ENCODE measurements around the gene ZNF511. TPM values are rescaled to one million over a fixed set of nuclear protein-coding genes. Genes with fewer than 3 reads are reported as not detected.

The ZNF511 gene
- total and polyA plus RNA-seq, 2 experiments from 2014 or later: 53.7 to 150 TPM

GRCh38 chr10:133289761-133290160 lies 19.0 kb upstream of the ZNF511 start:
- no peaks in the 10 kb centered on the region for H3K4me1 ChIP-seq (ENCODE audit: low read depth)
- no peak for TF ChIP-seq CTCF (IDR thresholded peaks at IDR 0.05; ENCODE audit: low read depth, low read length)
- no peak for DNase-seq (ENCODE audit: low read depth in 1 of 2, low spot score in 1 of 2)
- no peaks in the 10 kb centered on the region for H3K27me3 ChIP-seq
- H3K36me3 ChIP-seq: peaks cover 32% of the 10 kb centered on the region
- no peak overlapping the region for H3K27ac ChIP-seq
- H3K4me3 ChIP-seq: no peak overlapping the region
- H3K9me3 ChIP-seq (ENCODE audit: low read depth): no peaks in the 10 kb centered on the region

- no peak for TF ChIP-seq CTCF (IDR thresholded peaks at IDR 0.05; ENCODE audit: low read depth, low read length)
Observed at GRCh38 chr10:133292919-133293809, 15.6 kb upstream of the ZNF511 start.

GRCh38 chr10:133293810-133294119 lies 14.9 kb upstream of the ZNF511 start:
- Histone ChIP-seq H3K27ac (no peak overlapping the region), H3K4me3 (no peak overlapping the region), H3K9me3 (ENCODE audit: low read depth) (no peaks in the 10 kb centered on the region), H3K36me3 (peaks cover 49% of the 10 kb centered on the region), H3K27me3 (no peaks in the 10 kb centered on the region), H3K4me1 (ENCODE audit: low read depth) (no peaks in the 10 kb centered on the region)
- DNase-seq (ENCODE audit: low read depth in 1 of 2, low spot score in 1 of 2): no peak
- no peak for TF ChIP-seq CTCF (IDR thresholded peaks at IDR 0.05; ENCODE audit: low read depth, low read length)

More at GRCh38 chr10:133292919-133293809, 15.6 kb upstream of the ZNF511 start:
- H3K4me3 ChIP-seq: no peak overlapping the region
- peak in 1 of 2 donors; percentile 48 for DNase-seq (ENCODE audit: low read depth in 1 of 2, low spot score in 1 of 2)
- H3K27me3 ChIP-seq: no peaks in the 10 kb centered on the region
- H3K4me1 ChIP-seq (ENCODE audit: low read depth): no peaks in the 10 kb centered on the region
- no peak overlapping the region for H3K27ac ChIP-seq
- peaks cover 50% of the 10 kb centered on the region for H3K36me3 ChIP-seq
- H3K9me3 ChIP-seq (ENCODE audit: low read depth): no peaks in the 10 kb centered on the region

- Histone ChIP-seq H3K36me3 (peaks cover 50% of the 10 kb centered on the region), H3K4me1 (ENCODE audit: low read depth) (no peaks in the 10 kb centered on the region), H3K4me3 (no peak overlapping the region), H3K9me3 (ENCODE audit: low read depth) (no peaks in the 10 kb centered on the region), H3K27me3 (no peaks in the 10 kb centered on the region), H3K27ac (no peak overlapping the region)
- no peak for TF ChIP-seq CTCF (IDR thresholded peaks at IDR 0.05; ENCODE audit: low read depth, low read length)
- no peak for DNase-seq (ENCODE audit: low read depth in 1 of 2, low spot score in 1 of 2)
Observed at GRCh38 chr10:133294189-133294588, 14.5 kb upstream of the ZNF511 start.

GRCh38 chr10:133295426-133296320 lies 13.0 kb upstream of the ZNF511 start:
- Histone ChIP-seq H3K27ac (no peak overlapping the region), H3K27me3 (no peaks in the 10 kb centered on the region), H3K4me1 (ENCODE audit: low read depth) (no peaks in the 10 kb centered on the region), H3K9me3 (ENCODE audit: low read depth) (no peaks in the 10 kb centered on the region), H3K36me3 (peaks cover 63% of the 10 kb centered on the region), H3K4me3 (no peak overlapping the region)
- TF ChIP-seq CTCF (IDR thresholded peaks at IDR 0.05; ENCODE audit: low read depth, low read length): no peak
- no peak for DNase-seq (ENCODE audit: low read depth in 1 of 2, low spot score in 1 of 2)

All from cardiac muscle cell (in vitro differentiated cells and primary cell).